OCI-LY3 (cell line): ENCODE results near the gene MERTK.

Source experiments
- EZH2phosphoT487 ChIP-seq: fragments of 200-600 bp; shearing (Covaris generic); IDR thresholded peaks from 2 replicates; pipeline ENCODE4 v1.6.1; 2018; ENCODE audit warnings: antibody characterized with exemption, mixed run types, low read depth
- TF ChIP-seq, protein P1 (sequence below): fragments of 200-600, 300-600 bp; sonication (generic); IDR thresholded peaks from 2 replicates; pipeline ENCODE4 v1.5.1; 2014; ENCODE audit warnings: antibody characterized with exemption, low read length, low read depth

- TF ChIP-seq, protein P1, sequence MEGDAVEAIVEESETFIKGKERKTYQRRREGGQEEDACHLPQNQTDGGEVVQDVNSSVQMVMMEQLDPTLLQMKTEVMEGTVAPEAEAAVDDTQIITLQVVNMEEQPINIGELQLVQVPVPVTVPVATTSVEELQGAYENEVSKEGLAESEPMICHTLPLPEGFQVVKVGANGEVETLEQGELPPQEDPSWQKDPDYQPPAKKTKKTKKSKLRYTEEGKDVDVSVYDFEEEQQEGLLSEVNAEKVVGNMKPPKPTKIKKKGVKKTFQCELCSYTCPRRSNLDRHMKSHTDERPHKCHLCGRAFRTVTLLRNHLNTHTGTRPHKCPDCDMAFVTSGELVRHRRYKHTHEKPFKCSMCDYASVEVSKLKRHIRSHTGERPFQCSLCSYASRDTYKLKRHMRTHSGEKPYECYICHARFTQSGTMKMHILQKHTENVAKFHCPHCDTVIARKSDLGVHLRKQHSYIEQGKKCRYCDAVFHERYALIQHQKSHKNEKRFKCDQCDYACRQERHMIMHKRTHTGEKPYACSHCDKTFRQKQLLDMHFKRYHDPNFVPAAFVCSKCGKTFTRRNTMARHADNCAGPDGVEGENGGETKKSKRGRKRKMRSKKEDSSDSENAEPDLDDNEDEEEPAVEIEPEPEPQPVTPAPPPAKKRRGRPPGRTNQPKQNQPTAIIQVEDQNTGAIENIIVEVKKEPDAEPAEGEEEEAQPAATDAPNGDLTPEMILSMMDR: no peak
- no peak for TF ChIP-seq EZH2phosphoT487
These were observed 2.4 kb upstream of the MERTK start for GRCh38 chr2:111896024-111896423.
